Naive B cell (primary cell): ENCODE data around the gene YBX1. TPM values are rescaled to one million over a fixed set of nuclear protein-coding genes. Genes with fewer than 3 reads are reported as not detected.

Experiments
- ATAC-seq, 2 donors: fragments of 150-1000 bp; cut with Tn5 transposase; 2 replicates each; pipeline ENCODE4 v1.10.0; 2021; ENCODE audit warnings: low read depth in 2 of 2, mild to moderate bottlenecking in 2 of 2, moderate library complexity in 2 of 2
- DNase-seq: peaks from one replicate; pipeline ENCODE4 v3.0.0; 2022
- H3K27ac Mint-ChIP-seq, 6 donors: one replicate each; pipeline ENCODE4 v1.8.0; 2020 to 2022; ENCODE audit warnings: mild to moderate bottlenecking in 6 of 6, mixed read lengths in 6 of 6, moderate library complexity in 5 of 6, inconsistent platforms in 2 of 6
- H3K27me3 Mint-ChIP-seq, 3 donors: one replicate each; pipeline ENCODE4 v1.8.0; 2021 to 2022; ENCODE audit warnings: mixed read lengths in 3 of 3, mild to moderate bottlenecking in 1 of 3
- H3K36me3 Mint-ChIP-seq, 2 donors: one replicate each; pipeline ENCODE4 v1.8.0; 2020 to 2022; ENCODE audit warnings: mixed read lengths in 2 of 2, inconsistent platforms in 1 of 2, mild to moderate bottlenecking in 1 of 2
- H3K4me1 Mint-ChIP-seq, 3 donors: one replicate each; pipeline ENCODE4 v1.8.0; 2020 to 2022; ENCODE audit warnings: mixed read lengths in 3 of 3, inconsistent platforms in 1 of 3, mild to moderate bottlenecking in 1 of 3, moderate library complexity in 1 of 3
- H3K4me3 Mint-ChIP-seq, 8 donors: one replicate each; pipeline ENCODE4 v1.8.0; 2020 to 2022; ENCODE audit warnings: mild to moderate bottlenecking in 8 of 8, mixed read lengths in 8 of 8, moderate library complexity in 8 of 8, inconsistent platforms in 2 of 8
- H3K9me3 Mint-ChIP-seq, 7 donors: one replicate each; pipeline ENCODE4 v1.8.0; 2020 to 2022; ENCODE audit warnings: mixed read lengths in 7 of 7, mild to moderate bottlenecking in 5 of 7, inconsistent platforms in 2 of 7, moderate library complexity in 1 of 7
- polyA plus RNA-seq, 6 donors: library from polyadenylated mRNA; unstranded; fragments of 300-500 nt; fragmentation: Illumina TruSeq; gene quantifications; one replicate each; pipeline ENCODE4 v1.2.3, GENCODE V29; 2021; ENCODE audit warnings: low read depth in 6 of 6

YBX1 gene
- polyA plus RNA-seq, 6 donors from 2014 or later, result 88.9 to 117 (median 110) TPM

DNA sequence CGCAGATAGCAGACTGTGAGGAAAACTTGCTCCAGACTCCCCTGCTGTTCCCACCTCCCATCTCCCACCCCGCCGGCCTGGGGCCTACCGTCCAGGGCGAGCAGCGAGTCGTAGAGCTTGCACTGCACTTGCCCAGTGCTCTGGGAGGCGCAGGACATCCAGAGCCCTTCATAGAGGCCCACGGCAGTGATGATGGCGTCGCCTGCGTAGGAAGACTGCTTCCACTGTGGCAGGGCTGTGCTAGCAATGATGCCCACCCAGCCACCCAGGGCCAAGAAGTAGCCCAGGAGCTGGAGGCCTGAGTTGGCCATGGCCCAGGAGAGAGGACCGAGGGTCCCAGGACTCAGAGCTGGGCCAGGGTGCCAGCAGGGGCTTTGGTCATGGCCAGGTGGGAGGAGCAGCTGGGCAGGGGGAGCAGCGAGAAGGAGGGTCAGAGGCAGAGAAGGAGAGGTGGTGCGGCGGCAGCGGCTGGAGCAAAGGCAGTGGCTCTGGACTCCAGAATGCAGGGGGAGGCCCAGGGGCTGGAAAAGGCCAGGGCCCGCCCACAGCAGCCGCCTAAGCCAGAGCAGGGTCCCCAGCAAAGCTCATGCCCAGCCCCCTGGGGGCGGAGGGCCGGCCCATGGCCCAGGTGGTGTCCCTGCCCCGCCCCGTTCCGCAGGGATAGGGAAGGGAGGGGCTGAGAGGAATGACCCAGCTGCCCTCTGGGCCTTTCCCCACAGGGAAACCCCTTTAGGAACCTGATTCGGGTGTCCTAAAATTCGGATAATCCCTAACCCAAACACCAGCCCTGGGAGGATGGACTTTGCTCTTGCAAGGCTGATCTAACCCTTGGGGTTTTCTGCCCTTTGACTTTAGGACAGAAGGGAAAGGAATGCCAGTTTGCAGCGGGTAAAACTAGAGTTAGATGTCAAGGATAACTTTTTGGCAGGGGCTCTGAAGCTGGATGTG, 57.8 kb downstream of the YBX1 start, which contains the start of gene CLDN19:
TSS of gene CLDN19 (minus strand) at position 484 of the 948 bp plus-strand sequence. CDS start at position 311, 173 bp downstream.
- no peak for DNase-seq
- no peak within 1 kb of the TSS for H3K4me3 Mint-ChIP-seq
- no peak for ATAC-seq
- no peaks in the 10 kb centered on the region for H3K27me3 Mint-ChIP-seq
- H3K4me1 Mint-ChIP-seq, result peaks cover 11 to 21% (median 17%) of the 10 kb centered on the region in 3 donors
- no peaks in the 10 kb centered on the region for H3K36me3 Mint-ChIP-seq
- H3K27ac Mint-ChIP-seq, result peak within 1 kb of the TSS in 1 of 6 donors; percentile 86
- H3K9me3 Mint-ChIP-seq, result no peaks in the 10 kb centered on the region

DNA sequence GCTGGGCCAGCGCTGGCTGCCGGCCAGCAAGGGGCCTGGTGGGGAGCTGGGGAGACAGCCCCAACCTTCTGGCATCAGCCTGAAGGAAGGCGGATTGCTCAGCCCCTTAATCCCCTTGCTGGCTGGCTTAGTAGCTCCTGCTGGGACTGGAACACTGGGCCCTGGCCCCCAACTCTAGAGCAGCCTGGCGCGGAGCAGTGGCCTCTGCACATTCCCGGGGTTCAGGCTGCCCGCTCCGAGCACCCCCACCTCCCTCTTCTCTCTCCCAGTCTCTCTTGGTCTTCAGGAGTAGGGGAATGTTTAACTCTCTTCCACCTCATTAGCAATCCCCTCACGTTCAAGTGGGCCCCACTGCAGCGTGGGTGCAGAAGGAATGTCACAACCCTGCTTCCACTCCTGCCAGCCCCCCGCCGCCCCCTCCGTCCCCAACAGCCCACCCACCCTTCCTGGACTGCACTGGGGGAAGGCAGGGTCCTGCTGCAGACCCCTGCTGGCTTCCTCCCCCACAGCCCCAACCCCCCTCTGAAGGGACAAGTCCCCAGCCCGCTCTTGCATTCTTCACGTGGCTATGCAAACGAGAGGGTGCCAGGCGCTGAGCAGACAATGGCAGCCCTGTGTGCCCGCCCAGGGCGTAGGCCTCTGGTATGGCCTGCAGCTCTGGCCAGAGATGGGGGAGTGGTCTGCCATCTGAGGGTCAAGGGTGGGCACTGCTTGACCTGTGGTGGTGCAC, 58.8 kb downstream of the YBX1 start:
- Mint-ChIP-seq H3K4me1 (peaks cover 11 to 21% (median 17%) of the 10 kb centered on the region in 3 donors), H3K27me3 (no peaks in the 10 kb centered on the region), H3K36me3 (no peaks in the 10 kb centered on the region), H3K27ac (peak overlapping the region in 1 of 6 donors; percentile 76), H3K9me3 (no peaks in the 10 kb centered on the region), H3K4me3 (no peak overlapping the region)
- no peak for ATAC-seq
- no peak for DNase-seq

DNA sequence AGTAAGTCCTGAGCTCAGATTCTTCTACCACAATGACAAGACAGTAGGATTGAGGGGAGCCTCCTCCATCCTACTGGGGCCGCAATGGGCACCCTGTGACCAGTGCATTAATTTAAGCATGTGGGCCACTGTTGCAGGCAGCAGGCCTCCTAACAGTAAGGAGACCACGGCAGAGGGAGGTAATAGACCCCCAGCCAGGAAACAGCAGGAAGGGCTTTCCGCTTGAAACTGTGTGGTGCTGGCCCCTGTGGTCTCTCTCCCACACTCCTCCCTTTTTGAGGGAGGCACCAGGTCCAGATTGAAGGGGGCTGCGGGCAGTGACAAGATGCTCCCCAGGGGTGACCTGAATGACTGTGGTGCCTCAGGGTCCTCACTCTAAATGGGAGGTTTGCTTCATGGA, 59.5 kb downstream of the YBX1 start:
- H3K27ac Mint-ChIP-seq, result no peak overlapping the region
- no peaks in the 10 kb centered on the region for H3K36me3 Mint-ChIP-seq
- no peak for ATAC-seq
- H3K27me3 Mint-ChIP-seq, result no peaks in the 10 kb centered on the region
- no peaks in the 10 kb centered on the region for H3K9me3 Mint-ChIP-seq
- H3K4me3 Mint-ChIP-seq, result no peak overlapping the region
- DNase-seq, result no peak
- H3K4me1 Mint-ChIP-seq, result peaks cover 6 to 15% (median 15%) of the 10 kb centered on the region in 3 donors

DNA sequence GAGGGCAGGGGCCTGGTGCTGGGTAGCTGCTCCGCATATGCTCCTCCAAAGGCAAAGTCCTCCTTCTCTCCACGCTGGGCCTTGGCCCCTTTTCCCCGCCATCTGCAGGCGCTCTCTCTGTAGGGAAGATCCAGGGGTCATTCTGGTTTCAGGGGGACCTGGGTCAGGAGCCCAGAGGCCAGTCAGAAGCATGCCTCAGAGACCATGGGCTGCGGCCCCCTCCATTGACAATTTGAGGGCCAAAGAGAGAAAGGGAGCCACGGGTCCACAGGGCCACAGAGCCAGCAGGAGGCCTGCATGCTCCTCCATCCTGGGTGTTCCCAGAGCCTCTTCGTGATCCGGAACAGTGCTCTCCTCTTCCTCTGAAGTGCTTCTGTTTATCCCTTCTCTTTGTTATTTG, 59.9 kb downstream of the YBX1 start:
- no peak overlapping the region for H3K4me3 Mint-ChIP-seq
- peaks cover 3 to 10% (median 10%) of the 10 kb centered on the region in 3 donors for H3K4me1 Mint-ChIP-seq
- ATAC-seq (no peak), DNase-seq (no peak)
- H3K36me3 Mint-ChIP-seq, result no peaks in the 10 kb centered on the region
- no peaks in the 10 kb centered on the region for H3K9me3 Mint-ChIP-seq
- peak overlapping the region in 1 of 6 donors; percentile 72 for H3K27ac Mint-ChIP-seq
- no peaks in the 10 kb centered on the region for H3K27me3 Mint-ChIP-seq

DNA sequence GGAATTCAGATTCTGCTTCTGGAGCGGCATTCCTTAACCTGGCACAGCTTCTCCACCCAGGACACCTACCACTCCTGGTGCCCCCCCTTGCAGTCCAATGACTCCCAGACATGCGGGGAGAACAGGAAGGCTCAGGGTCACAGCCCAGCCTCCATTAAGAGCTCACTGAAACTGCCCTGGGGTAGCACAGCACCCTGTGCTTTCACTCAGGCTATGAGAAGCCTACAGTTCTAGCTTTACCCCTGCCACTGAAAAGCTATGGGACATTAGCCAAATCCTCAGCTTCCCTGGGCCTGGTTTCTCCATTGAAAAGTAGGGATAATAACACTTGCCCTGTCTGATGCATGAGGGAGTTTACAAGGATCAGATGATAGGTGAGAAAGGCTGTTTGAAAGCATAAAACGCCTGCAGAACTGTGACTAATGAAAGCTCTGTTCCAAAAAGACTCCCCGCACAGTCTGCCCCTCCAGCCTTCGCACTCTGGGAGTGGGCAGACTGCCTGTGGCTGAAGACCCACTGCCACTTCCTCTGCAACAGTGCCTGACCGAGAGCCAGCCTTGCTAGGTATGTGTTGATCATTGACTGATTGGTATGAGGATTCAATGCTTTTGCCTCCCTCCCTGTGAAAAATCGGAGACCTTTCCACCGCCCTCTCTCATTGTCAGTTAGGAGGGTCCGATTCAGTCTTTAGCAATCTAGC, 60.5 kb downstream of the YBX1 start:
- DNase-seq (no peak), ATAC-seq (no peak)
- no peaks in the 10 kb centered on the region for H3K36me3 Mint-ChIP-seq
- peaks cover 0 to 4% (median 4%) of the 10 kb centered on the region in 3 donors for H3K4me1 Mint-ChIP-seq
- H3K9me3 Mint-ChIP-seq, result no peaks in the 10 kb centered on the region
- no peak overlapping the region for H3K4me3 Mint-ChIP-seq
- H3K27me3 Mint-ChIP-seq, result no peaks in the 10 kb centered on the region
- peak overlapping the region in 2 of 6 donors; percentile 72 to 94 for H3K27ac Mint-ChIP-seq

DNA sequence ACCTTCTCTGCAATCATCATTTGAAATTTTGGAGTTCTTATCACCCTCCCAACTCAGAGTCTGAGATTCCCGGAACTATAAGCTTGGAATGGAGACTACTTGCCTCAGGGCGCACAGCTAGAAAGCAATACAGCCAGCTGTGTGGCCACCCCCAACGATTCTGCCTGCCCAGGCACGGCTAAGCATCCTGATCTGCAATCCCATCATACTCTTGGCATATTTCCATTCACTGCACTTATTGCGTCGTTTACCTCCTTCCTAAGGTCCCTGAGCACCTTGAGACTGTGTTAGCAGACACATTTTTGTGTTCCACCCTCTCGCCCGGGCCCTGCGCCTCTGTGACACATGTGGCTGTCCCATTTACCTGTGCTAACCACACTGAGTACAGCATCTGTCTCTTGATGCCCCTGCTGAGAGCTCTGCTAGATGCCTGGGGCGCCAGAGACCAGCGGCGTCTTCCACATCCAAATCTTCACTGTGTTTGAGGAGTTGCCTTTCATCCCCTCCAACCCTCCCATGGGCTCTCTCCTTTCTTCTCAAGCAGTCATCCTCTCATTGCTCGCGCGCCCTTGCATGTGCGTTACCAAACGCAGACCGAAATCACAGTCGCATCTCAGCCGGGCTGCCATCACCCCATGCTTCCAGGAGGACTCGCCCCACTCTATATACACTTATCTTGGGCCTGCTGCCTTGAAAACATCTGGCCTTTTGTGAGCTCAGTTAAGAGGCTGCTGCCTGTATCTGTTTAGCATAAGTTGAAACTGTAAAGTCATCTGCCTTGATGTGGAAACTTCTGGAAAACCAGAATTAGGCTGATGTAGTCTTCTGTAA, 61.3 kb downstream of the YBX1 start:
- H3K4me1 Mint-ChIP-seq, result no peaks in the 10 kb centered on the region
- peak overlapping the region in 1 of 6 donors; percentile 94 for H3K27ac Mint-ChIP-seq
- H3K9me3 Mint-ChIP-seq, result no peaks in the 10 kb centered on the region
- H3K4me3 Mint-ChIP-seq, result peak overlapping the region in 1 of 8 donors; percentile 43
- no peak for ATAC-seq
- no peak for DNase-seq
- no peaks in the 10 kb centered on the region for H3K27me3 Mint-ChIP-seq
- H3K36me3 Mint-ChIP-seq, result no peaks in the 10 kb centered on the region

DNA sequence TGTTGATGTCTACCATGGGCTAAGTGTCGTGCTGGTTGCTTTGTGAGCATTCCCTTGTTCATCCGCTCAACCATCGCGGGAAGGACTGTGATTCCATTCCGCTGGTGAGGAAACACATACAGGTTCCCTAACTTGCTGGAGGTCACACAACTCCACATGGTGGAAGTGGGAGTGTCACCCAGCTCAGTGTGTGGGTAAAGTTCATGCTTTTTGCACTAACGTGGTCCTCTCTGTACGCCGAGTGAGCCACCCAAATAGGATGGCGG, 61.9 kb downstream of the YBX1 start:
- Mint-ChIP-seq H3K27me3 (no peaks in the 10 kb centered on the region), H3K4me1 (no peaks in the 10 kb centered on the region), H3K4me3 (peak overlapping the region in 1 of 8 donors; percentile 43), H3K27ac (no peak overlapping the region), H3K36me3 (no peaks in the 10 kb centered on the region), H3K9me3 (no peaks in the 10 kb centered on the region)
- DNase-seq, result no peak
- ATAC-seq, result no peak

DNA sequence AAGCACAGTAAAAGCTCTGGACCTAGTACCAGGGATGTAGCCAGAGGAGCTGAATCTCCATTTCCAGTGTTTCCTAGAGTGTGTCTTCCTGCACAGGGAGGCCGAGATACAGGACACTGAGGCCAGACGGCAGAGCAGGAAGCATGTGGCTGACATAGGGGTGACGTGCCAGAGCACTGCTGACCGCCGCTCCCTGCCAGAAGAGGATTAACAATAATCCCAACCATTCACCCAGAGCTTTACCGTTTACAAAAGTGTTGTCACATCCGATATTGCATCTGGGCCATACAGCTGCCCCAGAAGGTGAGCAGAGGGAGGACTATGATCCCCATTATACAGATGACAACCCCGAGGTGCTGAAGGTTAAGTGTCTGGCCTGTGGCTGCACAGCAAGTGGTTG, 63.6 kb downstream of the YBX1 start:
- Mint-ChIP-seq H3K27me3 (no peaks in the 10 kb centered on the region), H3K9me3 (no peaks in the 10 kb centered on the region), H3K27ac (peak overlapping the region in 1 of 6 donors; percentile 46), H3K4me1 (peaks cover 0 to 5% (median 0%) of the 10 kb centered on the region in 3 donors), H3K36me3 (peaks cover 5 to 9% of the 10 kb centered on the region in 2 donors), H3K4me3 (no peak overlapping the region)
- ATAC-seq, result no peak
- DNase-seq, result no peak

DNA sequence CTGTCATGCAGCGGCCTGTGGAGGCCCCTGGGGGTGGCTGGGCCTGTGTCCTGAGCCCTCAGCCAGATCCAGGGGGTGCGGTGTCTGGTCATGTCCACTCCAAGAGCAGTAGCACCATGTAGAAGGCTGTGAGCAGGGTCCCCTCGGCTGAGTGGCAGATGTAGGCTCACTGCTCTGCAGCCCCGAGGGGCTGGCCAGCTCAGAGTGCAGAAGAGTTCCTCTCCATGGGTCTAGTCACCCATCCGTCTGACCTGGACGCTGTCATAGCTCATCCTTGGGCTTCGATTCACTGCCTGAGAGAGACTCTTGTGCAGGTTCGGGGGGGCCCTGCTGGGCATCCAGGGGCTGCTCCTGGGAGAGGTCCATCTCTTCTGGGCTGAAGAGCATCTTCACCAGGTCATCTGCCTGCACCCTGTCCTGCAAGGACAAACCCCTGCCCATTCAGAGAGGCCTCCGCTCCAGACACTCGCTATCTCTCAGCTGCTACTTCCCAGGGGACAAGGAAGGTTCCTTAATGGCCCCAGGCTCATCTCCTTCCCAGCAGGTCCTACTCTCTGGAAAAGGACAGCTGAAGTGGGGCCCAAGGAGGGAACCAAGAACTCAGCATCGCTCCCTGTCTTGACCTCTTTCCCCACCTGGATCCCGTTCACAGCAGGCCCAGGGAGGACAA, 64.4 kb downstream of the YBX1 start:
- Mint-ChIP-seq H3K9me3 (peaks cover 0 to under 1% (median 0%) of the 10 kb centered on the region in 7 donors), H3K36me3 (peaks cover 6 to 12% of the 10 kb centered on the region in 2 donors), H3K27ac (no peak overlapping the region), H3K27me3 (no peaks in the 10 kb centered on the region), H3K4me3 (no peak overlapping the region), H3K4me1 (peaks cover 0 to 5% (median 0%) of the 10 kb centered on the region in 3 donors)
- no peak for ATAC-seq
- DNase-seq, result no peak

DNA sequence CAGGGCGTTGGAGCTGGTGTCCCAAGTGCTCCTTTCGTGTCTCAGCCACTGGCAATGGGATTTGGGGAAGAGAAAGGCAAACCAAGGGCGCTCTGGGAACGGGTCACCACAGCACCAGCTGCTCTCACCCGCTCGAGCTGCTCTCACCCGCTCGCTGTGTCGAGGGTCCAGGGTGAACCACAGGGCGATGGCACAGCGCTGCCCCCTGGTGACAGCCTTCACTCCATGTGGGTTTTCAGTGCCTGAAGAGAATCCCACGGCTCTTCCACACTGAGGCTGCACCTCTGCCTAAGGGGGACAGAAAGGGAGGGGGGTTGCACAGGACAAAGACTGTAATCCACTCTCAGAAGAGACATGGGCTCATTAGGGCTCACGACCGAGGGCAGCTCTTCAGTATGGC, 64.9 kb downstream of the YBX1 start:
- peak in 1 of 2 donors; percentile 46 for ATAC-seq
- no peak overlapping the region for H3K27ac Mint-ChIP-seq
- H3K9me3 Mint-ChIP-seq, result peaks cover 0 to 4% (median 3%) of the 10 kb centered on the region in 7 donors
- DNase-seq, result no peak
- H3K4me3 Mint-ChIP-seq, result no peak overlapping the region
- peaks cover 0 to 5% (median 0%) of the 10 kb centered on the region in 3 donors for H3K4me1 Mint-ChIP-seq
- peaks cover 11 to 17% of the 10 kb centered on the region in 2 donors for H3K36me3 Mint-ChIP-seq
- H3K27me3 Mint-ChIP-seq, result no peaks in the 10 kb centered on the region

DNA sequence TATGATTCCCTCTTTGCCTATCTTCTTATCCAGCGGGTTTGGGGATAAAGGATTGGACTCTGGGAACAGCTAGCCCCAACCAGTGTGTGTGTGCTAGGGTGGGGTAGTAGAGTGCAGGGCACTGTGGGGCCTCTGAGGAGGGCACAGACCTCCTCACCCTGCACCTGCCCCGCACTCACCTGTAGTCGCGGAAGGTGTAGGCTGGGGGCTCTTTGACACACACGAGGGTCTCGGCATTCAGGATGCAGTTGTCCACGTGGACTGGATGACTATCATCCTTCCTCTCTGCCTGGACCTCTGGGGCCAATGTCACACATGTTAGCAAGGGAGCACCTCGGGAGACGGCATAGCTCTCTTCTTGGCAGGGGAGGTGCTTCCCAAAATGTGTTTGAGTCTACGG, 65.8 kb downstream of the YBX1 start:
- Mint-ChIP-seq H3K4me3 (no peak overlapping the region), H3K27ac (peak overlapping the region in 1 of 6 donors; percentile 85)

More for the DNA sequence above, 65.8 kb downstream of the YBX1 start:
- peaks cover 18 to 20% of the 10 kb centered on the region in 2 donors for H3K36me3 Mint-ChIP-seq
- peaks cover 0 to 4% (median 3%) of the 10 kb centered on the region in 7 donors for H3K9me3 Mint-ChIP-seq
- H3K4me1 Mint-ChIP-seq, result peaks cover 0 to 5% (median 0%) of the 10 kb centered on the region in 3 donors
- H3K27me3 Mint-ChIP-seq, result no peaks in the 10 kb centered on the region
- ATAC-seq (no peak), DNase-seq (no peak)
